Measurements from ENCODE around the gene SUGCT. TPM values are rescaled to one million over a fixed set of nuclear protein-coding genes. Genes with fewer than 3 reads are reported as not detected.
"Not testable (repeated sequence)": the region's sequence is repeated elsewhere in the genome, so short reads cannot be mapped to it uniquely, and the experiment has no call there.

Gene SUGCT
- total RNA-seq, 1 donor from 2014 or later = 9.9 TPM

GRCh38 chr7:40627361-40627760, 492.6 kb downstream of the SUGCT start:
- DNase-seq = not testable (repeated sequence)

GRCh38 chr7:40629891-40630290, 495.1 kb downstream of the SUGCT start:
- DNase-seq = no peak

DNA sequence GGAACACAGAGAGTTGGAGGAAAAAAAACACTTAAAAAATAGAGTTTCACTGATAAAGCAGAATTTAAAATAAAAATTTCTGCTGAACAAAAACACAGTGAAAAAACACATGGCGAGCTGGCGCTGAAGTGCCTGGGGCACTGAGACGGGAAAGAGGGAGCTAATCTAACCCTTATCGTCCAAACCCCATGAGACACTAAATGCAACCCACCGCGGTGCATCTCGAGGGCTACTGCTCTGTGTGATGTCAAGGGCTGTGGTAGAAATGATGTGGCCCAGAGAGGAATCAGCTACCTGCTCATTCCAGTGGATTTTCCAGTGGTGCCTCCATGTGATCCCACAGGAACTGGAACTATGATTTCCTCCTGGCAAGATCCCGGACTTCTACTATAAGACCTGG, 499.3 kb downstream of the SUGCT start:
- no peak for DNase-seq

GRCh38 chr7:40638545-40639320, 503.9 kb downstream of the SUGCT start:
- no peak for DNase-seq

GRCh38 chr7:40640566-40640965, 505.8 kb downstream of the SUGCT start:
- DNase-seq = no peak

DNA sequence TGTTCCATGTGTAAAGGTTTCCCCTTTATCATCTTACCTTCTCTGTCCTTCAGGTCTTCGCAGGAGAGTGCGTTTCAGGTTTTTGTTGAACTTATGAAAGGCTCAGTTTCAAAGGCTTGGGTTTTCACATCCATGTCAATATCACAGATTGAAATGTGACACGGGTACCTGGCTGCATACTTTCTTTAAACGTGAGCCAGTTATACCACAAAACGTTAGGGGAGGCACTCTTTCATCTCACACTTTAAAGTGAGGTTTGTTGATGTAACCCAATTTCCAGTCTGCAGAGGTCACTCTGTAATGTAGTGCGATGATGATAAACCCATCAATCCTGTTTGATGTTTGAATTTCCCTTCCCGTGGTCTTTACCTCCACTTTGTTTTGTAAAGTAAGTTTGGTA, 506.9 kb downstream of the SUGCT start:
- DNase-seq = no peak

GRCh38 chr7:40643664-40644063, 508.9 kb downstream of the SUGCT start:
- no peak for DNase-seq

DNA sequence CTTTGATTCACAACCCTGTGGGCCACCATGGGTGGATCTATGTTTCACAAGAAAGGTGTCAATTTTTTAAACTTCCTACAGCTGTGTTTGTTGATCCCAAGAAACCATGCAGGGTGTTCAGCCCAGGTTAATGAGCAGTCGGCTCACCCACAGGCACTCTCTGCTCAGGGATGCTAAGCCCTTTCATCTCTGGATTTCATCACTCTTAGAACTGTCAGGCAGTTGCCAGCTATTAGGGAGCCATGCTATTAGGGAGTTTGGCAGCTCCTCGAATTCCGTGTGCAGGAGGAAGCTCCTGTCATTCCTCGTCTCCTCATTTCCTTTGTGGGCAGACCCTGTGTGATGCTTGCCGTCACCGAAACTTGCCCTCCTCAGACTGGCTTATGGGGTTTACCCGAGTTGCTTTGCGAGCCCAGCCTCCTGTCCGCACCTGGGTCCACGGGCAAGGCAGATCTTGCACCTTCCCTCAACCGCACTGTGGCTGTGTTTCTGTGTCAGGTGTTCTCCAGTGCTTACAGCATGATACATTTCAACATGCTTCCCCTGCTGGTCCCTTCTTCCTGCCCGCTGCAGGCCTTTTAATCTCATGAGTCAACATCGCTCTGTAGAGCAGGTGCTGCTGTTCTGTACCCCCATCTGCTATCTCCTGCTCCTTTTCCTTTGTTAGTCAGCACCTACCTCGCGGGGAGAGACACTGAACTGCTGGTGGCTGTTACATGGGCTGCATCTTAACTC, 509.8 kb downstream of the SUGCT start:
- no peak for DNase-seq

DNA sequence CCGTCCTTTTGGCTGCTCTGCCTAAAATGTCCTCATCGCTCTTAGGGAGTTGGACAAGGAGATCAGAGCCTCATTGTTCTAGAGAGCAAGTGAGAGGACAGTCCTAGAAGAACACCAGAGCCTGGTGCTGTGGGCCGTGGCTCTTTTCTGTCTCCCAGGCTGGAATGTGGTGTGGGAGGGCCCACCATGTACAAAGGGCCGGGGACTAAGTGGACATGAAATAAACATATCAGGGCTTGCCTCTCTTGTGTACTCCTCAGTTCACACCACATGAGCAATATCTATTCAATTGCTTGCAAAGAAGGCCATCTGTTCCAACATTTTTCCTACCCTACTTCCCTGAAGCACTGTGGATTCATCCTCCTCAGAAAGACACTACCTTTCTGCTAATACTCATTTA, 510.4 kb downstream of the SUGCT start:
- no peak for DNase-seq

DNA sequence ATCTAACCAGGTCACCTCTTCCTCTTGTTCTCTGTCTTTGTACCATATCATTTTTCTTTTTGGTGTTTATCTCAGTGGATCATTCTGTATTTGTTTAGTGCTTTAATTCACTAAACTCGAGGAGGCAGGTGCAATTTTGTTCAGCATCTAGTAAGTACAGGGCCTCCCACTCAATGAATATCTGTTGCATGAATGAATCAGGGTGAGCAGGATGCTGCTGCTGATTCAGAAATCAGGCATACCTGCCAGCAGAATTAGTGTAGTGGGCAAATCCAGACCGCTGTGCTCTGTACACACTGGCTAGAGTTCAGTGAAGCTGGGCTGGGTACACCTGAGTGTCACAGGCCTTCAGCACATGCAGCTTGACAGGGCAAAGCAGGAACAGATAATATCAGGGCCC, 511.9 kb downstream of the SUGCT start:
- DNase-seq = no peak

DNA sequence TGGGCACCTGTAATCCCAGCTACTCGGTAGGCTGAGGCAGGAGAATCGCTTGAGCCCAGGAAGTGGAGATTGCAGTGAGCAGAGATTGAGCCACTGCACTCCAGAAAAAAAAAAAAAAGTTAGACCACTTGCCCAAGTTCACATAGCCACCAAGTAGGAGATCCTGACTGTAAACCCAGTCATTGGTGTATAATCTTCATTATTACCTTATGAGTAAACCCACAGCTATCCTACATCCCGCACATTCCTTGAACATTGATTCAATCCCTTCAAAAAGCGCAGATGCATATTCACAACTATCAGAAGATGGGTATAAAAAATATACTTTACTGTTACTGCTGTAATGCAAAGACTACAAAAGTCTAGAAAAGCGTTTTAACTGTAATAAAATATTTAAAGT, 512.9 kb downstream of the SUGCT start:
- DNase-seq = no peak

GRCh38 chr7:40649247-40649646, 514.4 kb downstream of the SUGCT start:
- no peak for DNase-seq

DNA sequence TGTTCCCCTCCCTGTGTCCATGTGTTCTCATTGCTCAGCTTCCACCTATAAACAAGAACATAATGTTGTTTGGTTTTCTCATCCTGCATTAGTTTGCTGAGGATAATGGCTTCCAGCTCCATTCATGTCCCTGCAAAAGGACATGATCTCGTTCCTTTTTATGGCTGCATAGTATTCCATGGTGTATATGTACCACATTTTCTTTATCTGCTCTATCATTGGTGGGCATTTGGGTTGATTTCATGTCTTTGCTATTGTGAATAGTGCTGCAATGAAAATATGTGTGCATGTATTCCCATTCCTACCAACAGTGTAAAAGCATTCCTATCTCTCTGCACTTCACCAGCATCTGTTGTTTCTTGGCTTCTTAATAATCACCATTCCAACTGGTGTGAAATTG, 516.1 kb downstream of the SUGCT start:
- DNase-seq = not testable (repeated sequence)

DNA sequence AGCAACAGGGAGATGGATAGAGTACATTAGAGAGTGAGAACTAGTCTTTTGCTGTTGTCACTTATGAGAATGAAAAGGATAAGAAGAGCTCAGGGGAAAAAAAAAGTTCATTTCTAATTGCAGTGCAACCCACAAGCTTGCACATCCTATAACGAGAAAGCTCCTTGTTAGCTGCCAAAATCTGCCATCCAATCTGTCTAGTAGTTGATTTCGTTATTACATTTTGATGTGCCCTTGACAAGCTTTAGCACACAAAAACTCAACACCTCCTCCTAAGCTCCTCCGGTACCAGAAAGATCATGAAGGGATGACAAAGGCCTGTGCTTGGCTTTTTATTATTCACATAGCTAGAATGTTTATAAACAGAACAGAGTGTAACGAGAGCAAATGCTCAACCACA, 519.4 kb downstream of the SUGCT start:
- DNase-seq = no peak

- no peak for DNase-seq
Measured at GRCh38 chr7:40655426-40655825, 520.6 kb downstream of the SUGCT start.

GRCh38 chr7:40656349-40656748, 521.5 kb downstream of the SUGCT start:
- no peak for DNase-seq

DNA sequence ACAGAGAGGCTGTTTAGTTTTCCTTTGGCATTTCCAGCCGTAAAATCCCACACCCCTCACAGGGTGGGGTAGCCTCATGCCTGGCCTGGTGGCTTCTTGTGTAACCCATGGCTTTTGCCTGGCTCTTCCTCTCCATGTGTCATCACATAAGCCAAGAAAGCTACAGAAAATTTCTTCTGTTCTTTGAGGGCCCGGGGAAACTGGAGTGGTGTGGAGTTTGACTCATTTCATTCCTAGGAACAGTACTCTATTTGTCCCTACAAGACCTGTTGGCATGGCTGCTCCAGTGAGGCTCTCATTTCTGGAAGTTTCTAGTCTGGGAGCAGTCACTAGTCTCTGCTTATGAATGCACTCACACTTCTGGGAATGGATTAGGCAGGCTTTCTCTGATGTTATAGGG, 523.9 kb downstream of the SUGCT start:
- no peak for DNase-seq

DNA sequence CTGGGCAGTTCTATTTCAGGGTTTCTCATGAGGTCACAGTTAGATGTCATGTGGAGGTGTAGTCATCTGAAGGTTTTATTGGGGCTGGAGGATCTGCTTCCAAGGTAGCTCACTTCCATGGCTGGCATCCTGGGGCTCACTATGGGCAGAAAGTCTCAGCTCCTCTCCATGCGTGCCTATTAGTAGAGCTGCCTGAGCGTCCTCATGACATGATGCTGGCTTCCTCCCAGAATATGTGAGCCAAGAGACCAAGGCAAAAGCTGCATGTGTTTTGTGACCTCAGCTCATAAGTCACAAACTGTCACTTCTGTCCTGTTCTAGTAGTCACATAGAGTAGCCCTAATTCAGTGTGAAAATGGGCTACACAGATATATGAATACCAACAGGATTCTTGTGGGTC, 524.4 kb downstream of the SUGCT start:
- DNase-seq = no peak

GRCh38 chr7:40673285-40673684, 538.5 kb downstream of the SUGCT start:
- no peak for DNase-seq

GRCh38 chr7:40674316-40674715, 539.5 kb downstream of the SUGCT start:
- DNase-seq = no peak

DNA sequence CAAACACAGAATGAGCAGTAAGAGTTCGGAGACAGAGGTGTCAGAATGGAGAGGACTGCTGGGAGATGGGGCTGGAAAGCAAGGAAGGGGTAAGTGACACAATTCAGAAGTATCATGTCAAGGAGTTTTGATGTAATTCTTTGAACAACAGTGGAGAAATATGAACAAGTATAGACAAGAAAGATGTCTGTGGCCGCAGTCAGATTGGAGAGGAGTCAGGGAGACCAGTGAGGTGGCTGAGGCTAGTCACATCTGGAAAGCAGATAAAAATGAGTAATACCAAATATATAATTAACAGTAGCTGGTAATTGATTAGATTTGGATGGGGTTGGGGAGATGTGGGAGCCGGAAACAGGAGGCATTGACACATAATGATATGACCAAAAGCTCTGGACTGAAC, 540.9 kb downstream of the SUGCT start:
- no peak for DNase-seq

GRCh38 chr7:40676221-40676620, 541.4 kb downstream of the SUGCT start:
- no peak for DNase-seq

- peak; percentile 8 for DNase-seq
Measured at GRCh38 chr7:40680657-40681056, 545.9 kb downstream of the SUGCT start.

DNA sequence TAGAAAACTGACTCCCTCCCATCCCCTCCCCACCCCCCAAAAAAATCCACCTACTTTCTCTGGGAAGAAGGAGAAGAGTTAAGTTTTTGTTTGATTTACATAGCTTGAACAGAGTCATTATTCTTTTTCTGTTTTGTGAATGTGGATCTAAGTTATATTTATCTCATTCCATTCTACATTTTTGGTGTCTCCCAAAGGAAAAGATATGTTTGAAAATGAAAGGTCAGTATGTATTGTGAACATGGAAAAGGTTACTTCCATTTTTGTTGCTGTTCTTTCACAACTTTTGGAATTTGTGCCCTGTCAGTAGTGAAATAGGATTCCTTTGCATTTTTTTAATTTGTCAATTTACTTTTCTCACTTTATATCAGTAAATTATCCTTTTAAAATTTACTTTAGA, 547.9 kb downstream of the SUGCT start:
- no peak for DNase-seq
